HG02938 (cell line): ENCODE results near the gene DTNA.

Experiments
- ATAC-seq: cut with Tn5 transposase; IDR thresholded peaks from one replicate; pipeline ENCODE4 v1.9.1; 2021; ENCODE audit warnings: mild to moderate bottlenecking, moderate library complexity; ENCODE audit not compliant: unreplicated experiment

Gene DTNA

GRCh38 chr18:34847408-34847807, 137.3 kb downstream of the DTNA start:
- ATAC-seq = no peak

- ATAC-seq = no peak
These were observed 138.1 kb downstream of the DTNA start for GRCh38 chr18:34848156-34848555.

GRCh38 chr18:34848695-34849094, 138.6 kb downstream of the DTNA start:
- ATAC-seq = no peak

GRCh38 chr18:34857320-34857719, 147.2 kb downstream of the DTNA start:
- no peak for ATAC-seq

- ATAC-seq = no peak
These were observed 148.1 kb downstream of the DTNA start for GRCh38 chr18:34858188-34858587.

GRCh38 chr18:34859496-34859895, 149.4 kb downstream of the DTNA start:
- ATAC-seq = no peak

- no peak for ATAC-seq
These were observed 152.5 kb downstream of the DTNA start for GRCh38 chr18:34862561-34862960.

- no peak for ATAC-seq
These were observed 153.6 kb downstream of the DTNA start for GRCh38 chr18:34863702-34864101.

- ATAC-seq = no peak
These were observed 154.9 kb downstream of the DTNA start for GRCh38 chr18:34864836-34865497.

- no peak for ATAC-seq
These were observed 156.2 kb downstream of the DTNA start for GRCh38 chr18:34866310-34866709.

GRCh38 chr18:34866739-34867138, 156.6 kb downstream of the DTNA start:
- ATAC-seq = no peak

GRCh38 chr18:34867520-34867919, 157.4 kb downstream of the DTNA start:
- no peak for ATAC-seq

GRCh38 chr18:34870555-34871310, 160.6 kb downstream of the DTNA start:
- ATAC-seq = no peak

- ATAC-seq = no peak
These were observed 161.3 kb downstream of the DTNA start for GRCh38 chr18:34871435-34871834.

GRCh38 chr18:34872066-34872465, 162.0 kb downstream of the DTNA start:
- ATAC-seq = no peak

GRCh38 chr18:34873986-34874580, 164.0 kb downstream of the DTNA start:
- ATAC-seq = no peak

- no peak for ATAC-seq
These were observed 165.1 kb downstream of the DTNA start for GRCh38 chr18:34875150-34875549.

GRCh38 chr18:34880403-34880802, 170.3 kb downstream of the DTNA start:
- ATAC-seq = no peak

- ATAC-seq = no peak
These were observed 171.1 kb downstream of the DTNA start for GRCh38 chr18:34880882-34881834.

GRCh38 chr18:34884436-34884835, 174.3 kb downstream of the DTNA start:
- no peak for ATAC-seq

- ATAC-seq = no peak
These were observed 176.1 kb downstream of the DTNA start for GRCh38 chr18:34886177-34886576.
